ENCODE data around the gene RNF135.
"Not testable (repeated sequence)": the region's sequence is repeated elsewhere in the genome, so short reads cannot be mapped to it uniquely, and the experiment has no call there.

The RNF135 gene

GRCh38 chr17:31004160-31004559 lies 33.3 kb downstream of the RNF135 start:
- Mint-ChIP-seq H3K4me3 (no peak overlapping the region), H3K36me3 (ENCODE audit: low read depth) (peaks cover 8% of the 10 kb centered on the region), H3K9me3 (no peaks in the 10 kb centered on the region), H3K4me1 (ENCODE audit: low read depth) (peaks cover 14% of the 10 kb centered on the region), H3K27ac (no peak overlapping the region), H3K27me3 (peaks cover 16% of the 10 kb centered on the region)
- no peak for DNase-seq

GRCh38 chr17:31007695-31008373 lies 37.0 kb downstream of the RNF135 start:
- H3K27ac Mint-ChIP-seq: peak overlapping the region; percentile 3
- peak overlapping the region; percentile 83 for H3K4me3 Mint-ChIP-seq
- no peak for DNase-seq
- H3K9me3 Mint-ChIP-seq: no peaks in the 10 kb centered on the region
- peaks cover 4% of the 10 kb centered on the region for H3K36me3 Mint-ChIP-seq (ENCODE audit: low read depth)
- peaks cover 20% of the 10 kb centered on the region for H3K4me1 Mint-ChIP-seq (ENCODE audit: low read depth)
- H3K27me3 Mint-ChIP-seq: peaks cover 20% of the 10 kb centered on the region

DNA sequence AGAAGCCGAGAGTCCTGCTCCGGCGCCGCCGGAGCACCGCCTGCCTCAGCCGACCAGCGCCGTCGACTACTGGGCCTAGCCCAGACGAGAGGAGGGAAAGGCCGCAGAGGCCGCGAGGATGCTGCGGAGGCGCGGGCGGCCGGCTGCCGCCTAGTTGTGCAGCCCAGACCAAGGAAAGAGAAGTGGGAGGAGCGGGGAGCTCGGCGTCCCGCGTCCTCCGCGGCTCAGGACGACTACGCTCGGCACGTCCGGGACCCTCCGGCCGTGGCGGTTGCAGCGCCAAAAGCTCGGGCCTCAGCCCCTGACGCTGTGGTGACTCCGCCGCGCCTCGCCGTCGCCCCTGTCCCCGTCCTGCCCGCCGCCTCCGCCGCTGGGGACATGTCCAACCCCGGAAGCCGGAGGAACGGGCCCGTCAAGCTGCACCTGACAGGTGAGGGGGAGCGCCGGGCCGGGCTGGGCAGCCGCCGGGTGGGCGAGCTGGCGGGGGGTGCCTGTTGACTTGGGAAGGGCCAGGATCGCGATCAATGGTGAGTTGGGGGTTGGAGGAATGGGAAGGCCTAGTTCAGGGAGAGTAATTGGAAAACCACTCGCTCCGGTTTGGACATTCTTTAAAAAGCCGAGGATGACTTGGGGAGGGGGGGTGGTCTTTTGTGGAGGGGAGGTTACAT lies 37.7 kb downstream of the RNF135 start:
- Mint-ChIP-seq H3K4me3 (peak overlapping the region; percentile 83), H3K36me3 (ENCODE audit: low read depth) (peaks cover 4% of the 10 kb centered on the region), H3K4me1 (ENCODE audit: low read depth) (peaks cover 20% of the 10 kb centered on the region), H3K27me3 (peaks cover 20% of the 10 kb centered on the region), H3K27ac (peak overlapping the region; percentile 88), H3K9me3 (no peaks in the 10 kb centered on the region)
- peak; percentile 74 for DNase-seq

DNA sequence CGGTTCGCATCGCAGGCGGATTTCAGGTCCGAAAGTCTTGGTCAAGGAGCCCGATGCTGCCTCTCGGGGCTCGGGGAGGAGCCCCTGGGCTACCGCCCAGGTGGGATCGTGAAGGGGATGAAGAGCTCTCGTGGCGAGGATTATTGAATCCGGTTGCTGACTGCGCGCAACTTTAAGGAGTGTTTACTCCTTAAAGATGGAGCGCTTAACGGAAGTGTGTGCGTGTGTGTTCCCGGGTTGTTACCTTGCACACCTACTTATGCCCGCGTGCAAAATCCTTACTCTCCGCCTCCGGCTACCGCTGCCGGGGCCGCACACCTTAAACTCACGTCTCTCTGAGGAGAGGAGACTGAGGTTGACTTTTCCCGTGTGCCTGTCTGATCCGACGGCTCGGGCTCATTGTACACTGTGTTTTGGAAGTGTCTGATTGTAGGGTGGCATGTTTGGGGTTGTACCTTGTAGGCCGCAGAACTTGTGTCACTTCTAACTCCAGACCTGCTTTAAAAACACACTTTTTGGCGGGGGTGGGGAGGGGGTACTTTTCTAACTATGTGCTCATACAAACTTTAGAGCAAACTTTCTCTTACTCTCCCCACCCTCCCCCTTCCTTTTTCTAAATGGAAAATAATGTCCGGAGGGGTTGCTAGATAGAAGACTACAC lies 38.3 kb downstream of the RNF135 start:
- peak overlapping the region; percentile 83 for H3K4me3 Mint-ChIP-seq
- peak overlapping the region; percentile 88 for H3K27ac Mint-ChIP-seq
- H3K27me3 Mint-ChIP-seq: peaks cover 20% of the 10 kb centered on the region
- H3K9me3 Mint-ChIP-seq; H3K36me3 Mint-ChIP-seq (ENCODE audit: low read depth): not testable (repeated sequence)
- peaks cover 20% of the 10 kb centered on the region for H3K4me1 Mint-ChIP-seq (ENCODE audit: low read depth)
- peak; percentile 57 for DNase-seq

DNA sequence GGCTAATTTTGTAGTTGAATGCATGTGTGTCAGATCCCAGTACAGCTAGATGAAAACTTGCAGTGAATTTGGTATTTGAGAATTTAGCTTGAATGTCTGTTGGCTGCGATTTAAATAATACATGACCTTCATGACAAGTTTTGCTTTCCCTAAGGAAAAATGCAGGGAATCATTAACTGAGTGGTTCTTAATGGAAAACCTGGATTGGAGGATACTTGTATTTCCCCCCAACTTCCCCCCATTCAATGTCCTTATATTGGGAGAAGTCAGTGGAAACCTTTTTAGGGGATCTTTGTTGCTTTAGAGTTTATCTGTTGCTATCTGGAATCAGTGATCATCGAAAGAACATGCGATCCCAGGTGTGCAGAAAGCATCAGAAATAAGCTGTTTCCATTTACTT lies 39.2 kb downstream of the RNF135 start:
- not testable (repeated sequence) for DNase-seq; H3K36me3 Mint-ChIP-seq (ENCODE audit: low read depth); H3K9me3 Mint-ChIP-seq
- Mint-ChIP-seq H3K4me1 (ENCODE audit: low read depth) (peaks cover 20% of the 10 kb centered on the region), H3K27me3 (peaks cover 20% of the 10 kb centered on the region), H3K4me3 (peak overlapping the region; percentile 42), H3K27ac (peak overlapping the region; percentile 7)

GRCh38 chr17:31013844-31014243 lies 43.0 kb downstream of the RNF135 start:
- Mint-ChIP-seq H3K27me3 (peaks cover 8% of the 10 kb centered on the region), H3K27ac (no peak overlapping the region), H3K36me3 (ENCODE audit: low read depth) (peaks cover 4% of the 10 kb centered on the region), H3K9me3 (no peaks in the 10 kb centered on the region), H3K4me1 (ENCODE audit: low read depth) (peaks cover 12% of the 10 kb centered on the region), H3K4me3 (no peak overlapping the region)
- DNase-seq: no peak

DNA sequence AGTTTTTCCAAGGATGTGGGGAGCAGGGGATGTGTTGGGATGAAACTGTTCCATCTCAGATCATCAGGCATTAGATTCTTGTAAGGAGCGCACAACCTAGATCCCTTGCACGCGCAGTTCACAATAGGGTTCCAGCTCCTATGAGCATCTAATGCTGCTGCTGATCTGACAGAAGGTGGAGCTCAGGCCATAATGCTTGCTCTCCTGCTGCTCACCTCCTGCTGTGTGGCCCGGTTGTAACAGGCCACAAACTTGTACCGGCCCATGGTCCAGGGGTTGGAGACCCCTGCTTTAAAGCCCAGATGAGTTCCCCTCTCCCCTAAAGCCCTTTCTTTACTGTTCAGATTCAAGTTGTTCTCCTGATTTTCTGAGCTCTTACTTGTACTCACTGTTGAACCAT lies 44.8 kb downstream of the RNF135 start:
- H3K4me1 Mint-ChIP-seq (ENCODE audit: low read depth): peaks cover 4% of the 10 kb centered on the region

DNA sequence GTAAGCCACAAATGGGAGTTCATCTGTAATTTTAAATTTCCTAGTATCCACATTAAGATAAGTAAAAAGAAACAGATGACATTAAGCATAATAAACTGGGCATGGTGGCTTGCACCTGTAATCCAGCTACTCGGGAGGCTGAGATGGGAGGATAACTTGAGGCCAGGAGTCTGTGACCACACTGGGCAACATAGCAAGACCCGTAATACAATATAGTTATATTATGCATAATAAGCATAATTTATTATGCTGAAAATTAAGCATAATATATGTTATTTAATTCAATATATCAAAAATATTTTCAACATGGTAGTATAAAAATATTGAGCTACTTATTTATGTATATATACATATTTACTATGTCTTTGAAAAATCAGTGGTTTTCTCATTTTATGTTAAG lies 48.2 kb downstream of the RNF135 start:
- Mint-ChIP-seq H3K4me1 (ENCODE audit: low read depth) (peaks cover 4% of the 10 kb centered on the region), H3K9me3 (no peaks in the 10 kb centered on the region), H3K27ac (no peak overlapping the region), H3K4me3 (no peak overlapping the region), H3K27me3 (no peaks in the 10 kb centered on the region), H3K36me3 (ENCODE audit: low read depth) (no peaks in the 10 kb centered on the region)
- DNase-seq: no peak

More for the DNA sequence above, 44.8 kb downstream of the RNF135 start:
- DNase-seq: no peak
- Mint-ChIP-seq H3K4me3 (no peak overlapping the region), H3K9me3 (no peaks in the 10 kb centered on the region), H3K27ac (no peak overlapping the region), H3K36me3 (ENCODE audit: low read depth) (no peaks in the 10 kb centered on the region), H3K27me3 (no peaks in the 10 kb centered on the region)

DNA sequence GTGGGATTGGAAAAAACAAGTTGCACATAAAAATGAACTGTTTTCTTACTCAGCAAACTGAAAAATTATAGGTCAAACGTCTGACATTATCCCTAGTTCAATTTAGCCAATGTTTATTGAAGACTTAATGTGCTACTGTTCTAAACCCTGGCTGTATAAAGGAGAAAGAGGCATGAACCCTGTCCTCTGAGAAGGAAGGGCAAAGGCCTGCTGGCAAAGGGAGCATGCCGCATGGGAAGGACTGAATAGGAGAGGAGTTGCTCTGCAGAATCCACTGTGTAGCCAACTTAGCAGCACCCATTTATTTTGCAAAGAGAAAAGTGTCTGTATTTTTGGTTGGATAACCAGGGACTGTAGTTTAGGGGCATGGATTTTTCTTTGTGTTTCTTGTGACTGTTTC lies 52.3 kb downstream of the RNF135 start:
- not testable (repeated sequence) for H3K27ac Mint-ChIP-seq; H3K9me3 Mint-ChIP-seq; H3K36me3 Mint-ChIP-seq (ENCODE audit: low read depth); H3K27me3 Mint-ChIP-seq; DNase-seq; H3K4me3 Mint-ChIP-seq; H3K4me1 Mint-ChIP-seq (ENCODE audit: low read depth)

GRCh38 chr17:31031841-31032240 lies 61.0 kb downstream of the RNF135 start:
- Mint-ChIP-seq H3K27ac (no peak overlapping the region), H3K9me3 (no peaks in the 10 kb centered on the region), H3K4me1 (ENCODE audit: low read depth) (no peaks in the 10 kb centered on the region), H3K36me3 (ENCODE audit: low read depth) (no peaks in the 10 kb centered on the region), H3K4me3 (no peak overlapping the region), H3K27me3 (no peaks in the 10 kb centered on the region)
- no peak for DNase-seq

- not testable (repeated sequence) for H3K9me3 Mint-ChIP-seq; DNase-seq; H3K4me1 Mint-ChIP-seq (ENCODE audit: low read depth); H3K4me3 Mint-ChIP-seq; H3K27ac Mint-ChIP-seq; H3K27me3 Mint-ChIP-seq; H3K36me3 Mint-ChIP-seq (ENCODE audit: low read depth)
These were observed 64.8 kb downstream of the RNF135 start for GRCh38 chr17:31035611-31036010.

GRCh38 chr17:31040837-31041236 lies 70.0 kb downstream of the RNF135 start:
- H3K27me3 Mint-ChIP-seq; DNase-seq; H3K9me3 Mint-ChIP-seq; H3K27ac Mint-ChIP-seq; H3K4me1 Mint-ChIP-seq (ENCODE audit: low read depth); H3K36me3 Mint-ChIP-seq (ENCODE audit: low read depth); H3K4me3 Mint-ChIP-seq: not testable (repeated sequence)

DNA sequence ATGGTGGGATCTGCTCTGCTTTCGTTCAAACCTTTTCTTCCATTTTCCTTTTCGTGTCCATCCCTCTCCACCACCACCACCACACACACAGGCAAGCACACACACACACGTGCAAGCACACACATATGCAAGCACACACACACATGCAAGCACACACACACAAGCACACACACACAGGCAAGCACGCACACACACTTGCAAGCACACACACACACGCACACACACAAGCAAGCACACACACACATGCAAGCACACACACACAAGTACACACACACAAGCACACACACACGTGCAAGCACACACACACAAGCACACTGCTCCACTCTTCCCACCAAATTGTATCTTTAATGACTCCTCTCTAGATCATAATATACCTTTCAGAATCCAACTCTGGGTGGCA lies 71.5 kb downstream of the RNF135 start:
- H3K9me3 Mint-ChIP-seq; H3K27ac Mint-ChIP-seq; H3K36me3 Mint-ChIP-seq (ENCODE audit: low read depth); DNase-seq; H3K4me3 Mint-ChIP-seq; H3K27me3 Mint-ChIP-seq; H3K4me1 Mint-ChIP-seq (ENCODE audit: low read depth): not testable (repeated sequence)

DNA sequence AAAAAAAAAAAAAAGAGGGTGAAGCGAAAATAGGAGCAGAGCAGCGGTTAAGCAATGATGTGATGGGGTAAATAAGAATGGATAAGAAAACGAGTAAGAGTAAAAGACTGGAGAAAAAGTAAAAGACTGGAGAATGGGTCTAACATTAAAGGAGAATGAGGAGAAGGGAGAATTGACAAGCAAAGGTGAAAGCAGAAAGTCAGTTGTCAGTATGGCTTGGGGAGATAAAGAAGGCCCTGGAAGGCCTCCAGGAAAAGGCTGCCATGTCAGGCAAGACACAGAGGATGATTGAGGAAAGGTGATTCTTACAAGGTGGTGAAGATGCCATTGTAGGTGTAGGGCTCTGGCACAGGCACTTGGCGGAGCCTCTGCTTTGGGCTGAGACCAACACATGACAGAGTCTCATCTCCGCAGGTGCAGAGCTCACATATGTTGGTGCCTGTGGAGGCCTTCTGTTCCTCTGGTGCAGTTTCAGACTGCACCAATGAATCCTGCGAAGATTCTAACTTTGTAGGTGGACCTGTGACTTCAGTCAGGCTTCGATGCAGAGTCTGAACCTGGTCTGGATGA lies 76.1 kb downstream of the RNF135 start:
- not testable (repeated sequence) for H3K27ac Mint-ChIP-seq; DNase-seq; H3K9me3 Mint-ChIP-seq; H3K27me3 Mint-ChIP-seq; H3K4me3 Mint-ChIP-seq; H3K36me3 Mint-ChIP-seq (ENCODE audit: low read depth); H3K4me1 Mint-ChIP-seq (ENCODE audit: low read depth)

- Mint-ChIP-seq H3K4me3 (no peak overlapping the region), H3K4me1 (ENCODE audit: low read depth) (peaks cover 6% of the 10 kb centered on the region), H3K36me3 (ENCODE audit: low read depth) (no peaks in the 10 kb centered on the region), H3K27me3 (no peaks in the 10 kb centered on the region), H3K9me3 (no peaks in the 10 kb centered on the region), H3K27ac (no peak overlapping the region)
- DNase-seq: no peak
These were observed 77.3 kb downstream of the RNF135 start for GRCh38 chr17:31048142-31048541.

Data from activated T-cell treated with anti-CD3 and anti-CD28 coated beads, Interleukin-2, amount 50 U/mL, for 24 hours (primary cell).